Lower lobe of right lung (tissue), 2 donors: Measurements from ENCODE around the gene SFXN3. TPM values are rescaled to one million over a fixed set of nuclear protein-coding genes. Genes with fewer than 3 reads are reported as not detected.

Experiments
- ATAC-seq, 2 donors: fragments of 200-7000 bp; cut with Tn5 transposase; one replicate each; pipeline ENCODE4 v1.9.1; 2020 to 2022; ENCODE audit warnings: mild to moderate bottlenecking in 2 of 2, moderate library complexity in 2 of 2
- DNase-seq: peaks from one replicate; pipeline ENCODE4 v3.0.0-alpha.2; 2020
- H3K27ac ChIP-seq: fragments of 200-600 bp; one replicate; pipeline ENCODE4 v1.8.0; 2022
- H3K27me3 ChIP-seq: fragments of 200-600 bp; one replicate; pipeline ENCODE4 v1.8.0; 2022; ENCODE audit warnings: low read depth
- H3K36me3 ChIP-seq: fragments of 200-600 bp; one replicate; pipeline ENCODE4 v1.8.0; 2022; ENCODE audit warnings: mild to moderate bottlenecking
- H3K4me1 ChIP-seq: fragments of 200-600 bp; one replicate; pipeline ENCODE4 v1.8.0; 2022
- H3K4me3 ChIP-seq: fragments of 200-600 bp; one replicate; pipeline ENCODE4 v1.8.0; 2022; ENCODE audit warnings: mild to moderate bottlenecking
- H3K9me3 ChIP-seq: fragments of 200-600 bp; one replicate; pipeline ENCODE4 v1.8.0; 2022
- intact Hi-C: fragments of 100-400 bp; cut with DNase I; formaldehyde crosslinking; loops from one replicate; pipeline ENCODE4 v1.11.0; 2022
- total RNA-seq: library from RNA; stranded (reverse); fragmentation: NEBNext Ultra II Directional; extraction: Animal tissue kit (Norgen Biotek cat#: 25700); gene quantifications from one replicate; pipeline ENCODE4 v1.2.1, GENCODE V29; 2021
- TF ChIP-seq, protein P1 (sequence below): fragments of 200-600 bp; IDR thresholded peaks from one replicate; pipeline ENCODE4 v1.8.0; 2022; ENCODE audit warnings: antibody characterized with exemption, mild to moderate bottlenecking
- donor health status: DM: no; HTN: yes; CAD: no; lungs with severe emphysema.

The SFXN3 gene
- total RNA-seq, 1 donor from 2014 or later: 57.8 TPM

DNA sequence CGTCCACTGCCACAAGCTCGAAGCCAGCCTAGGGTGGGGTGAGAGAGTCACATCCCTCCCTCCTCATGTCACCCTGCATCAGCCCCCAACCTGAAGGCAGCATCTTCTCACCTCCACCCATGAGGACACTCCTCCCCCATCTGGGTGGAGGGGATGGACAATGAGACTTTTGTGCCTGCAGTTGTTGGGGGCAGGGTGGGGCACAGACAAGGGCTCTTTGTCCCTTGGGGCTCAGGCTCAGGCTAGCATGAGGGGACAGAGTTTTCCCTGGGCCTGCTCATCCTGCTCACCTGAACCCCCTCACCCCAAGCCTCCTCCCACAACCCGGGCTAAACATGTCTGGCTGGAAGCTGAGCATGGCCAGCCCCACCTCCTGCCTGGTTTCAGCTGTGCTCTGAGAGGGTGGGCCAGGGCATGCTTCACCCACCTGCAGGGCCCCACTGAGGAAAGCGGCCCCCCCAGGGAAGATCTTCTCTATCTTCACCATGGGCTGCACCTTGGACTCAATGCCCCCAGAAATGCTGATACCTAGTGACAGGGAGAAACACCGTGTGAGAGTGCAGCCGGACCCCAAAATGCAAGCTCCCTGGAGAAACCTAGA, 22.1 kb upstream of the SFXN3 start:
- DNase-seq (no peak), ATAC-seq (no peak)
- H3K4me3 ChIP-seq: no peak overlapping the region
- H3K27me3 ChIP-seq: no peaks in the 10 kb centered on the region
- intact Hi-C loops: no loop called here
- H3K36me3 ChIP-seq: peaks cover 34% of the 10 kb centered on the region
- peak overlapping the region; percentile 24 for H3K27ac ChIP-seq
- no peaks in the 10 kb centered on the region for H3K9me3 ChIP-seq
- TF ChIP-seq, protein P1, sequence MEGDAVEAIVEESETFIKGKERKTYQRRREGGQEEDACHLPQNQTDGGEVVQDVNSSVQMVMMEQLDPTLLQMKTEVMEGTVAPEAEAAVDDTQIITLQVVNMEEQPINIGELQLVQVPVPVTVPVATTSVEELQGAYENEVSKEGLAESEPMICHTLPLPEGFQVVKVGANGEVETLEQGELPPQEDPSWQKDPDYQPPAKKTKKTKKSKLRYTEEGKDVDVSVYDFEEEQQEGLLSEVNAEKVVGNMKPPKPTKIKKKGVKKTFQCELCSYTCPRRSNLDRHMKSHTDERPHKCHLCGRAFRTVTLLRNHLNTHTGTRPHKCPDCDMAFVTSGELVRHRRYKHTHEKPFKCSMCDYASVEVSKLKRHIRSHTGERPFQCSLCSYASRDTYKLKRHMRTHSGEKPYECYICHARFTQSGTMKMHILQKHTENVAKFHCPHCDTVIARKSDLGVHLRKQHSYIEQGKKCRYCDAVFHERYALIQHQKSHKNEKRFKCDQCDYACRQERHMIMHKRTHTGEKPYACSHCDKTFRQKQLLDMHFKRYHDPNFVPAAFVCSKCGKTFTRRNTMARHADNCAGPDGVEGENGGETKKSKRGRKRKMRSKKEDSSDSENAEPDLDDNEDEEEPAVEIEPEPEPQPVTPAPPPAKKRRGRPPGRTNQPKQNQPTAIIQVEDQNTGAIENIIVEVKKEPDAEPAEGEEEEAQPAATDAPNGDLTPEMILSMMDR: no peak
- H3K4me1 ChIP-seq: peaks cover 41% of the 10 kb centered on the region

DNA sequence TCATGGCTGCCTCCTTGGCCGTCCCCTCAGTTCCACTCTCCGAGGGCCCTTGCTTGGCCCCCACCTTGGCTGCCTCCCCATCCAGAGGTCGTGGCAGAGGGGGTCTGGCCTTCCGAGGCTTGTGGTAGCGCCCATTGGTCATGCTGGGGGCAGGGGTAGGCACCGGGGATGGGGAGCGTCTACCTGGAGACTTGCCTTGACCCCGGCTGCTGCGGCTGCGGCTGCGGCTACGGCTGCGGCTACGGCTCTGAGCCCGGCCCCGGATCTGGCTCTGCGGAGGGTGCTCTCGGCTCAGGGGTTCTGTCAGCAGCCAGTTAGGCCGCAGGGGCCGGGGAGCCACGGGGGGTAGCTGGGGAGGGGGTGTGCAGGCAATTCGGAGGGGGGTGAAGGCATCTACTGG, 20.7 kb upstream of the SFXN3 start:
- H3K4me1 ChIP-seq: peaks cover 33% of the 10 kb centered on the region
- ATAC-seq (no peak), DNase-seq (no peak)
- intact Hi-C loops: no loop called here
- H3K27ac ChIP-seq: no peak overlapping the region
- H3K36me3 ChIP-seq: peaks cover 22% of the 10 kb centered on the region
- TF ChIP-seq, protein P1: no peak
- H3K9me3 ChIP-seq: no peaks in the 10 kb centered on the region
- H3K4me3 ChIP-seq: no peak overlapping the region
- H3K27me3 ChIP-seq: peaks cover under 1% of the 10 kb centered on the region

DNA sequence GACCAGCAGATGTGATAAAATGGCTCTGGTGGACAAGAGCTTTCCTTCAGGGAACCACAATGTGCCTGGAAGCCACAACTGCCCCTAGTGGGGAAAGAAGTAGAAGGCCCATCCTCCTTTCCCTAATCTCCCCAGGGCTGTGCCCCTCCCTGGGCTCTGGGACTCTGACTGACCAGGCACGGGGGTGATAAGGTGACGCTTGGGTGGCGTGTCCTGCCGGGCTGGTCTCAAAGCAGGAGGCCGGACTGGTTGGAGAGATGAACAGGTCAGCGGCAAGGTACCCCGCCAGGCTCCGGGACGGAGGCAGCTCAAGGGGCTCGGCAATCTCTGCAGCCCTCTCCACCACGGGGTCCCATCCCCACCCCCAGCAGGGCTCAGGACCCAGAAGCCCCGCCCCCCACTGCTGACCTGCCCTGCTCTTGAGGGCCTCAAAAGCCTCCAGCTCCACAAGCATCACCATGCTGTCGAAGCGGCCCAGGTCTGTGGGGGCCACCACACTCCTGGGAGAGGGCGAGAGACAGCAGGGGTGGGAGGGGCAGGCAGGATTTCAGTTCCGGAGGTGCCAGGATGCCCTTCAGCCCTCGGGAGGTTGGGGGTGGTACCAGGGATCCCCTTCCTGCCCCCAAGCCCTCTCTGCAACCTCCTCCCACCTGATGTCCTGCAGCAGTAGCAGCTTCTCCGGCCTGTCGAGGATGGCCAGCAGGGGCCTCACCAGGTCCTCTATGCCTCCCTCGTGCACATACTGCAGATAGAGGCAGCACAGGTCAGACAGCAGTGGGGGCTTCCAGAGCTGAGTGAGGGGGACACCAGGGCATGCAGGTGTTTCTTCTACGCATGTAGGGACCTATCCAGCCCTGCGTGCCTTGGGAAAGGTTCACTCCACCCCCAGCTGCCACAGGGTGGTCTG, 19.3 kb upstream of the SFXN3 start:
- H3K36me3 ChIP-seq: peaks cover 8% of the 10 kb centered on the region
- no peak overlapping the region for H3K4me3 ChIP-seq
- no peaks in the 10 kb centered on the region for H3K9me3 ChIP-seq
- H3K4me1 ChIP-seq: peaks cover 30% of the 10 kb centered on the region
- H3K27me3 ChIP-seq: peaks cover 9% of the 10 kb centered on the region
- TF ChIP-seq, protein P1: peak; percentile 21
- ATAC-seq: no peak
- intact Hi-C loops: no loop called here
- no peak for DNase-seq
- H3K27ac ChIP-seq: peak overlapping the region; percentile 33

DNA sequence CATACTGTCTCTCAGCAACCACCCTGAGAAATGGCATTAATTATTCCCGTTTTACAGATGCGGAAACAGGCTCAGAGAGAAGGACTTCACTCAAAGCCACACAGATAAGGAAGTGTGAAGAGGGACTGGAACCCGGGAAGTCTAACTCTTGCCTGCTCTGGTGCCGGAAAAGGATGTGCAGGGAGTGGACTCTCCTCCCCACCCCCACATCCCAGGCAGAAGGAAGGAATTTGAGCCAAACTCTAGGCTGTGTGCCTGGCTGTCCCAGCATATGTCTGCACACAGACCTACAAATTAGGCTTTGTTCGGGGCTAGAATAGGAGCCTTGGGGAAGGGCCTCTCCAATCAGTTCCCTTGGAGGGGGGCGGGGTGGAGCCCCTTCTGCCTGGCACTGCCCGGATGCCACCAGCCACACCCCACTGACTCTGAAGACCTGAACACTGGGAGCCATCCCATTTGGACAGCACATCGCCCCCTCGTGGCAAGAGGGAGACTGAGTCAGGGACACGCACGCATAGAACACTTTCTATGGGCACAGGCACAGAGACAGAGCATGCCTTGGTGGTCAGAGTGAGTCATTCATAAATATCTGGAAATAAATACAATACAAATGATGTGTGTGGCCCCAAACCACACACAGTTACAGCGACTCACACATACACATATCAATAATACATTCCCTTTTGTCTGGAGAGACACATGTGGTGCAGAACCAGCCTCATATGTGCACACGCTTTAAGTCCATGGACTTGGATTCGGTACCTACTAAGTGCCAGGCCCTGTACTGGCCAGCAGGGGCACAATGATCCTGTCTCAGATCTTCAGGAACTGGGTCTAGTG, 18.3 kb upstream of the SFXN3 start:
- peak; percentile 90 for DNase-seq
- peaks cover 15% of the 10 kb centered on the region for H3K27me3 ChIP-seq
- TF ChIP-seq, protein P1: peak; percentile 89
- no peak overlapping the region for H3K4me3 ChIP-seq
- H3K36me3 ChIP-seq: no peaks in the 10 kb centered on the region
- ATAC-seq: peak; percentile 91 to 93
- intact Hi-C loops: no loop called here
- peak overlapping the region; percentile 33 for H3K27ac ChIP-seq
- no peaks in the 10 kb centered on the region for H3K9me3 ChIP-seq
- H3K4me1 ChIP-seq: peaks cover 30% of the 10 kb centered on the region

DNA sequence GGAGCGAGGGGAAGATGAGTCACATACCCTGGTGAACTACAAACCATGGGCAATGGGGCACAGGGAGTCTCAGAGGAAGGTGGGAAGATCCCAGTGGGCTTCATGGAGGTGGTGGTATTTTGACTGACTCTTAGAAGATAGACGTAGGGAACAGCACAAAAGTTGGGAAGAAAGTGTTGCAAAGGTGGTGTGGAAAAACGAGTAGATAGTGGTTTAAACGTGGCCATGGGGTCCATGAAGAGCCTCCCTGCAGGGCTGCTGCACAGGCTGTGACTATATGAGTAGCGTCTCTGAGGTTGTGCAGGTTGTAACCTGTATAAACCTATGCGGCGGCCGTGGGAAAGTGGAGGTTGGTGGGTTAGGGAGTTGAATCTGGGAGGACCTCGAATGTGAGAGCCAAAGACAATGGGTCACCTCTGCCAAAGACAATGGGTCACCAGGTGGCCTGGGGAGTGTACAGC, 17.6 kb upstream of the SFXN3 start:
- Histone ChIP-seq H3K9me3 (no peaks in the 10 kb centered on the region), H3K4me3 (no peak overlapping the region), H3K36me3 (no peaks in the 10 kb centered on the region), H3K27me3 (peaks cover 20% of the 10 kb centered on the region), H3K27ac (peak overlapping the region; percentile 33), H3K4me1 (peaks cover 29% of the 10 kb centered on the region)
- intact Hi-C loops: no loop called here
- no peak for DNase-seq
- ATAC-seq: no peak
- TF ChIP-seq, protein P1: no peak
